Upper lobe of left lung (tissue), 4 donors: ENCODE data around the gene JUNB.
A peak's percentile ranks its signal among the peaks of the same experiment; 100 is the strongest.

ENCODE experiments used
- CTCF ChIP-seq, 6 experiments: fragments of 450-650 bp in 4 of 6; fragments of 200-600 bp in 2 of 6; sonication (generic) in 2 of 6; IDR thresholded peaks; one replicate each; pipeline ENCODE4 v1.5.1; 2016 to 2019; ENCODE audit warnings: antibody characterized with exemption in 6 of 6
- EP300 ChIP-seq, 4 donors: sonication (generic); formaldehyde crosslinking; IDR thresholded peaks; one replicate each; pipeline ENCODE4 v1.5.1; 2017; ENCODE audit warnings: antibody characterized with exemption in 4 of 4, control low read depth in 2 of 4
- POLR2A ChIP-seq, 4 donors: fragments of 450-650 bp; IDR thresholded peaks; one replicate each; pipeline ENCODE4 v1.5.1; 2016 to 2017; ENCODE audit warnings: antibody characterized with exemption in 4 of 4, mild to moderate bottlenecking in 2 of 4
- POLR2AphosphoS5 ChIP-seq, 2 donors: sonication (generic); formaldehyde crosslinking; IDR thresholded peaks; one replicate each; pipeline ENCODE4 v1.5.1; 2017; ENCODE audit warnings: antibody characterized with exemption in 2 of 2

DNA sequence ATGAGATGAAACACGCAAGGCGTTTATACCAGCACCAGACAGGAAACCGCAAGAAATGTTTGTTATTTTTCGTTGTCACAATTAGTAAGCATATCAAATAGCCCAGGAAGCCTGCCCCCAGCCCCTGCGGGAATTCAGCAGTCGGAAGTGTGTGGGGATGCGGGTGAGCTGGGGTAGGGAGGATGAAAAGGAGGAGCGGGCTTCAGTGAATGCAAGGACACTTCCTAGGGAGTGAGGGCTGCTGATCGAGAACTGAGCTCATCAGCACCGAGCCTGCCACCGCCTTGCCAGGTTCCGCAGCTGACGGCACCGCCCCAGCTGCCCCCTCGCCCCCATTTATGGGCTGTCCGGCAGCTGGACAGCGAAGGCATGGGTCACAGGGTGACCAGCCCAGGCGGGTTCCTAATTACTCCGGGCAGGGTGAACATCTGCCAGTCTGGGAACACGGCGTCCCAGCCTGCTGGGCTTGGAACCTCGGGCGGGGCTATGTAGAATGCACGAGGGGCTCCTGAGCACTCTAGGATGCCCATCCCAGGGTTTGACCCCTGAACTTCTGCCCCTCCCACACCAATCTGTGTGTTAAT, 41.3 kb upstream of the JUNB start:
- TF ChIP-seq CTCF (IDR thresholded peaks at IDR 0.05) (no peak), EP300 (IDR thresholded peaks at IDR 0.05) (no peak), POLR2A (IDR thresholded peaks at IDR 0.05) (no peak), POLR2AphosphoS5 (IDR thresholded peaks at IDR 0.05) (peak in 1 of 2 donors; percentile 28)
